K562 (cell line): ENCODE data around the gene P2RX3. TPM values are rescaled to one million over a fixed set of nuclear protein-coding genes. Genes with fewer than 3 reads are reported as not detected.

Source experiments
- ARNT ChIP-seq, 2 experiments: fragments of 450-650 bp; IDR thresholded peaks; 2 replicates each; pipeline ENCODE4 v1.6.1; 2016; ENCODE audit warnings: mild to moderate bottlenecking in 1 of 2
- ATF1 ChIP-seq, 2 experiments: fragments of 450-650 bp in 1 of 2; IDR thresholded peaks; 2 replicates each; pipeline ENCODE4 v1.6.1; 2016; ENCODE audit warnings: missing compliant biosample characterization in 1 of 2, missing genetic modification characterization in 1 of 2
- CBX3 ChIP-seq, 2 experiments: IDR thresholded peaks; 1 replicate in 1 of 2; 2 replicates in 1 of 2; pipeline ENCODE4 v1.6.1; 2012; ENCODE audit warnings: inconsistent platforms in 2 of 2, low read length in 2 of 2, borderline replicate concordance in 1 of 2, control low read depth in 1 of 2
- CCNT2 ChIP-seq: IDR thresholded peaks from 2 replicates; pipeline ENCODE4 v1.6.1; 2011; ENCODE audit warnings: borderline replicate concordance, low read depth, mild to moderate bottlenecking, moderate library complexity, mixed read lengths, low read length; ENCODE audit not compliant: insufficient read length; ENCODE audit errors: extremely low read depth
- DNMT1 ChIP-seq: fragments of 450-650 bp; IDR thresholded peaks from 2 replicates; pipeline ENCODE4 v1.6.1; 2016; ENCODE audit warnings: antibody characterized with exemption, mild to moderate bottlenecking
- E2F3 ChIP-seq: fragments of 250-450 bp; sonication (Bioruptor Pico); IDR thresholded peaks from 2 replicates; pipeline ENCODE4 v1.4.0; 2020; ENCODE audit warnings: mild to moderate bottlenecking
- KLF1 ChIP-seq: fragments of 450-650 bp; IDR thresholded peaks from 2 replicates; pipeline ENCODE4 v1.6.1; 2016; ENCODE audit warnings: missing genetic modification characterization, missing compliant biosample characterization
- MEIS2 ChIP-seq: fragments of 450-650 bp; IDR thresholded peaks from 2 replicates; pipeline ENCODE4 v1.6.1; 2014; ENCODE audit warnings: mild to moderate bottlenecking; ENCODE audit not compliant: partially characterized antibody
- NCOA1 ChIP-seq: fragments of 450-650 bp; IDR thresholded peaks from 2 replicates; pipeline ENCODE4 v1.6.1; 2016; ENCODE audit warnings: low read depth
- NFE2 ChIP-seq: IDR thresholded peaks from 2 replicates; pipeline ENCODE4 v1.6.1; 2014; ENCODE audit warnings: antibody characterized with exemption, low read depth
- NR1H2 ChIP-seq: sonication (generic); formaldehyde crosslinking; IDR thresholded peaks from 2 replicates; pipeline ENCODE4 v1.4.0; 2020; ENCODE audit warnings: mild to moderate bottlenecking, missing genetic modification reagents
- PCBP2 ChIP-seq: fragments of 200-400 bp; formaldehyde crosslinking; IDR thresholded peaks from 2 replicates; pipeline ENCODE4 v1.6.1; 2018; ENCODE audit warnings: low read length, low read depth, mild to moderate bottlenecking, moderate library complexity; ENCODE audit not compliant: poor library complexity, severe bottlenecking
- PHTF2 ChIP-seq: fragments of 250-450 bp; sonication (Bioruptor Pico); IDR thresholded peaks from 2 replicates; pipeline ENCODE4 v1.5.0; 2021; ENCODE audit warnings: mild to moderate bottlenecking
- POU5F1 ChIP-seq: fragments of 150-350 bp; IDR thresholded peaks from 2 replicates; pipeline ENCODE4 v1.6.1; 2014; ENCODE audit warnings: borderline replicate concordance, low read length, low read depth, mild to moderate bottlenecking; ENCODE audit not compliant: partially characterized antibody
- RBM39 ChIP-seq: fragments of 200-400 bp; formaldehyde crosslinking; optimal IDR thresholded peaks from 2 replicates; pipeline ENCODE3; 2018; ENCODE audit warnings: low read depth, low read length
- RUNX1 ChIP-seq: sonication (generic); IDR thresholded peaks from 2 replicates; pipeline ENCODE4 v1.6.1; 2016; ENCODE audit warnings: antibody characterized with exemption, low read depth
- SLC30A9 ChIP-seq: fragments of 250-450 bp; sonication (Bioruptor Pico); IDR thresholded peaks from 2 replicates; pipeline ENCODE4 v1.8.0; 2022; ENCODE audit warnings: mild to moderate bottlenecking, moderate library complexity
- TAF9B ChIP-seq: fragments of 450-650 bp; IDR thresholded peaks from 2 replicates; pipeline ENCODE4 v1.6.1; 2018; ENCODE audit warnings: mild to moderate bottlenecking; ENCODE audit not compliant: partially characterized antibody
- ZBED1 ChIP-seq: IDR thresholded peaks from 2 replicates; pipeline ENCODE4 v1.6.1; 2014
- ZBTB8A ChIP-seq: fragments of 450-650 bp; IDR thresholded peaks from 2 replicates; pipeline ENCODE4 v1.6.1; 2018; ENCODE audit warnings: mild to moderate bottlenecking, moderate library complexity; ENCODE audit not compliant: partially characterized antibody
- ZC3H11A ChIP-seq: IDR thresholded peaks from 2 replicates; pipeline ENCODE4 v1.6.1; 2012; ENCODE audit warnings: low read depth, low read length, improper control_type of control experiment
- ZNF197 ChIP-seq: fragments of 200-800 bp; sonication (Bioruptor generic); IDR thresholded peaks from 2 replicates; pipeline ENCODE4 v1.6.1; 2016; ENCODE audit warnings: low read depth, missing genetic modification characterization, missing compliant biosample characterization
- ZNF232 ChIP-seq: sonication (generic); formaldehyde crosslinking; IDR thresholded peaks from 2 replicates; pipeline ENCODE4 v1.8.0; 2022; ENCODE audit warnings: mild to moderate bottlenecking, missing genetic modification reagents
- ZNF384 ChIP-seq: IDR thresholded peaks from 2 replicates; pipeline ENCODE4 v1.6.1; 2012; ENCODE audit warnings: low read depth, low read length, improper control_type of control experiment
- ZNF586 ChIP-seq: fragments of 450-650 bp; formaldehyde crosslinking; conservative IDR thresholded peaks from 2 replicates; pipeline ENCODE4 v1.4.0; 2020; ENCODE audit warnings: mild to moderate bottlenecking, moderate library complexity
- polyA plus RNA-seq, 8 experiments: library from polyadenylated mRNA; depleted of rRNA in 4 of 8; stranded (reverse) in 5 of 8; unstranded in 3 of 8; fragments of >200 nt; fragmentation: Nextera tagmentation in 2 of 8; fragmentation: Illumina TruSeq in 1 of 8; extraction: Ambion mirVana in 2 of 8; extraction: Trizol in 1 of 8; gene quantifications; 2 replicates each; pipeline versions ENCODE4 v1.2.1 to v1.2.3, GENCODE V29; 2011 to 2014; ENCODE audit warnings: inconsistent platforms in 1 of 8, missing spikeins in 1 of 8
- total RNA-seq, 7 experiments: library from RNA; depleted of rRNA in 6 of 7; stranded (reverse); fragments of >200 nt in 6 of 7; fragmentation: Illumina TruSeq in 2 of 7; extraction: Trizol in 2 of 7; gene quantifications; 2 replicates each; pipeline versions ENCODE4 v1.2.1 to v1.2.3, GENCODE V29; 2011 to 2021; ENCODE audit warnings: low replicate concordance in 1 of 7
- TF ChIP-seq, protein P1 (sequence below): fragments of 450-650 bp; IDR thresholded peaks from 2 replicates; pipeline ENCODE4 v1.6.1; 2016; ENCODE audit warnings: mild to moderate bottlenecking
- TF ChIP-seq, protein P2 (sequence below): fragments of 250-450 bp; sonication (Bioruptor Pico); IDR thresholded peaks from 2 replicates; pipeline ENCODE4 v1.8.0; 2021; ENCODE audit warnings: moderate library complexity, mild to moderate bottlenecking, inconsistent platforms

P2RX3 gene
- total and polyA plus RNA-seq, 9 of the 15 experiments (the other 6 are each of a cell fraction or from before 2014, with no cell fraction given) = not detected

DNA sequence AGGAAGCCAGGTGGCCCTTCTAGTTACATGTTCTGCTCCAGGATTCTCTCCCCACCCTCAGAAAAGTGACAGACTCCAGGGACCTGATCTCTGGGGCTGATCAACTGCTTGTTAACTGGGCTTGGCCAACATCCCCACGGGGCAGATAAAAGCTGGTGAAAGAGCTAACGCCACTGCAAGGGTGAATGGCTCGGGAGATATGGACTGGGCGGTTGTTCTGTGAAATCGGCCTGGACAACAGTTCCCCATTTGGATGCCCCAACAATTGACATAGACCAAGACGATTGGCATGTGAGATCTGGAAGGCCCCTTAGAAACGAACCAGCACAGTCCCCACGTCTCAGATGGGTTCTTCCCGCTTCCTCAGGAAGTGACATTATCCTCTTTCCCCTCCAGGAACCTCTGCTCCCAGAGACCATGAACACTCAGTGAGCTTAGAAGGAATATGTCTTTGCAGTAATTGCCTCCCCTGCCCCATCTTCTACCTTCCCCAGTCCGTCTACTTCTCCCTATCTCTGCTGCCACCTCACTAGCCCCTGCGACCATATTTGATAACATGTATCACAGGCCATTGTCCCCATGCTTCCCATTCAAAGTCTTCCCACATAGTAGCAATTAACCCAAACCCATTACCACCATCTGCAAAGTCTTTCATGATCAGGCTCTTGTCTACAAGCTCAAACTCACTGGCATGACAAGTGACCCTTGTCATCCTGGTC, 57.9 kb downstream of the P2RX3 start (continued):
- TF ChIP-seq PCBP2 = no peak
- TF ChIP-seq ARNT (IDR thresholded peaks at IDR 0.05) = no peak
- TF ChIP-seq ZNF384 = no peak
- TF ChIP-seq TAF9B = no peak
- no peak for TF ChIP-seq RUNX1
- TF ChIP-seq POU5F1 = no peak
- peak; percentile 65 for TF ChIP-seq CCNT2
- TF ChIP-seq, protein P1, sequence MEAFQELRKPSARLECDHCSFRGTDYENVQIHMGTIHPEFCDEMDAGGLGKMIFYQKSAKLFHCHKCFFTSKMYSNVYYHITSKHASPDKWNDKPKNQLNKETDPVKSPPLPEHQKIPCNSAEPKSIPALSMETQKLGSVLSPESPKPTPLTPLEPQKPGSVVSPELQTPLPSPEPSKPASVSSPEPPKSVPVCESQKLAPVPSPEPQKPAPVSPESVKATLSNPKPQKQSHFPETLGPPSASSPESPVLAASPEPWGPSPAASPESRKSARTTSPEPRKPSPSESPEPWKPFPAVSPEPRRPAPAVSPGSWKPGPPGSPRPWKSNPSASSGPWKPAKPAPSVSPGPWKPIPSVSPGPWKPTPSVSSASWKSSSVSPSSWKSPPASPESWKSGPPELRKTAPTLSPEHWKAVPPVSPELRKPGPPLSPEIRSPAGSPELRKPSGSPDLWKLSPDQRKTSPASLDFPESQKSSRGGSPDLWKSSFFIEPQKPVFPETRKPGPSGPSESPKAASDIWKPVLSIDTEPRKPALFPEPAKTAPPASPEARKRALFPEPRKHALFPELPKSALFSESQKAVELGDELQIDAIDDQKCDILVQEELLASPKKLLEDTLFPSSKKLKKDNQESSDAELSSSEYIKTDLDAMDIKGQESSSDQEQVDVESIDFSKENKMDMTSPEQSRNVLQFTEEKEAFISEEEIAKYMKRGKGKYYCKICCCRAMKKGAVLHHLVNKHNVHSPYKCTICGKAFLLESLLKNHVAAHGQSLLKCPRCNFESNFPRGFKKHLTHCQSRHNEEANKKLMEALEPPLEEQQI = no peak
- no peak for TF ChIP-seq ZNF586 (CRISPR knock-in tag)
- TF ChIP-seq SLC30A9 (CRISPR knock-in tag) = no peak
- TF ChIP-seq, protein P2, sequence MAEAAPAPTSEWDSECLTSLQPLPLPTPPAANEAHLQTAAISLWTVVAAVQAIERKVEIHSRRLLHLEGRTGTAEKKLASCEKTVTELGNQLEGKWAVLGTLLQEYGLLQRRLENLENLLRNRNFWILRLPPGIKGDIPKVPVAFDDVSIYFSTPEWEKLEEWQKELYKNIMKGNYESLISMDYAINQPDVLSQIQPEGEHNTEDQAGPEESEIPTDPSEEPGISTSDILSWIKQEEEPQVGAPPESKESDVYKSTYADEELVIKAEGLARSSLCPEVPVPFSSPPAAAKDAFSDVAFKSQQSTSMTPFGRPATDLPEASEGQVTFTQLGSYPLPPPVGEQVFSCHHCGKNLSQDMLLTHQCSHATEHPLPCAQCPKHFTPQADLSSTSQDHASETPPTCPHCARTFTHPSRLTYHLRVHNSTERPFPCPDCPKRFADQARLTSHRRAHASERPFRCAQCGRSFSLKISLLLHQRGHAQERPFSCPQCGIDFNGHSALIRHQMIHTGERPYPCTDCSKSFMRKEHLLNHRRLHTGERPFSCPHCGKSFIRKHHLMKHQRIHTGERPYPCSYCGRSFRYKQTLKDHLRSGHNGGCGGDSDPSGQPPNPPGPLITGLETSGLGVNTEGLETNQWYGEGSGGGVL = no peak
- peak; percentile 56; the same call in 1 of the 2 replicates for TF ChIP-seq NCOA1
- TF ChIP-seq E2F3 = no peak
- no peak for TF ChIP-seq CBX3 (IDR thresholded peaks at IDR 0.05; ENCODE audit: borderline replicate concordance in 1 of 2, low read length in 2 of 2)
- no peak for TF ChIP-seq ATF1 (CRISPR knock-in tag; IDR thresholded peaks at IDR 0.05)
- no peak for TF ChIP-seq ATF1 (tag; IDR thresholded peaks at IDR 0.05)
- TF ChIP-seq MEIS2 = peak; percentile 52
- no peak for TF ChIP-seq ZNF232 (CRISPR knock-in tag)
- no peak for TF ChIP-seq PHTF2 (CRISPR knock-in tag)
- no peak for TF ChIP-seq RBM39
- peak; percentile 82; the same call in 1 of the 2 replicates for TF ChIP-seq ZNF197 (CRISPR knock-in tag)
- TF ChIP-seq ZBTB8A = no peak
- no peak for TF ChIP-seq NR1H2 (CRISPR knock-in tag)
- TF ChIP-seq ZBED1 = no peak
- no peak for TF ChIP-seq DNMT1
- no peak; the same call in 1 of the 2 replicates for TF ChIP-seq KLF1 (tag)
- TF ChIP-seq NFE2 = no peak
- TF ChIP-seq ZC3H11A = no peak
